Neural cell (in vitro differentiated cells): ENCODE data around the gene TPMT.

Experiments
- CTCF ChIP-seq: fragments of 450-650 bp; IDR thresholded peaks from 2 replicates; pipeline ENCODE4 v1.5.1; 2014; ENCODE audit warnings: antibody characterized with exemption, mild to moderate bottlenecking, moderate library complexity; ENCODE audit not compliant: poor library complexity, severe bottlenecking
- EP300 ChIP-seq: fragments of 450-650 bp; conservative IDR thresholded peaks from 2 replicates; pipeline ENCODE4 v1.6.1; 2014; ENCODE audit warnings: antibody characterized with exemption, mild to moderate bottlenecking, moderate library complexity; ENCODE audit not compliant: poor library complexity, severe bottlenecking
- EZH2 ChIP-seq: fragments of 200-600, 300-800 bp; shearing (Covaris generic), sonication (generic); IDR thresholded peaks from 2 replicates; pipeline ENCODE4 v1.6.1; 2014; ENCODE audit warnings: antibody characterized with exemption, low read length, borderline replicate concordance, mild to moderate bottlenecking; ENCODE audit not compliant: insufficient read depth, poor library complexity, severe bottlenecking
- MXI1 ChIP-seq: fragments of 450-650 bp; conservative IDR thresholded peaks from 2 replicates; pipeline ENCODE4 v1.6.1; 2014; ENCODE audit warnings: antibody characterized with exemption, mild to moderate bottlenecking; ENCODE audit not compliant: poor library complexity, severe bottlenecking
- POLR2AphosphoS5 ChIP-seq: IDR thresholded peaks from 2 replicates; pipeline ENCODE4 v1.6.1; 2012
- RAD21 ChIP-seq: fragments of 450-650 bp; conservative IDR thresholded peaks from 2 replicates; pipeline ENCODE4 v1.6.1; 2014; ENCODE audit warnings: antibody characterized with exemption, mild to moderate bottlenecking, moderate library complexity
- REST ChIP-seq: IDR thresholded peaks from 2 replicates; pipeline ENCODE4 v1.6.1; 2012; ENCODE audit warnings: borderline replicate concordance
- SMC3 ChIP-seq: fragments of 450-650 bp; conservative IDR thresholded peaks from 2 replicates; pipeline ENCODE4 v1.6.1; 2014; ENCODE audit warnings: antibody characterized with exemption, mild to moderate bottlenecking, moderate library complexity; ENCODE audit not compliant: poor library complexity
- TAF1 ChIP-seq: IDR thresholded peaks from 2 replicates; pipeline ENCODE4 v1.6.1; 2012; ENCODE audit warnings: low read depth

- no peak for TF ChIP-seq CTCF
- TF ChIP-seq EP300, result no peak
- TF ChIP-seq POLR2AphosphoS5, result no peak
- TF ChIP-seq EZH2, result no peak
- no peak for TF ChIP-seq RAD21
- no peak for TF ChIP-seq TAF1
- TF ChIP-seq MXI1, result no peak
- TF ChIP-seq SMC3, result no peak
- no peak for TF ChIP-seq REST
These were observed 53.0 kb downstream of the TPMT start for GRCh38 chr6:18101873-18102272.
